Measurements from ENCODE around the gene TMEM182.

- TF ChIP-seq RAD21 (IDR thresholded peaks at IDR 0.05; ENCODE audit: low read length) (no peak), POLR2A (IDR thresholded peaks at IDR 0.05; ENCODE audit: low read depth, low read length) (no peak), MAFK (IDR thresholded peaks at IDR 0.05; ENCODE audit: low read depth, low read length) (no peak), RCOR1 (IDR thresholded peaks at IDR 0.05; ENCODE audit: insufficient replicate concordance, low read length) (no peak)
- TF ChIP-seq, protein P1, sequence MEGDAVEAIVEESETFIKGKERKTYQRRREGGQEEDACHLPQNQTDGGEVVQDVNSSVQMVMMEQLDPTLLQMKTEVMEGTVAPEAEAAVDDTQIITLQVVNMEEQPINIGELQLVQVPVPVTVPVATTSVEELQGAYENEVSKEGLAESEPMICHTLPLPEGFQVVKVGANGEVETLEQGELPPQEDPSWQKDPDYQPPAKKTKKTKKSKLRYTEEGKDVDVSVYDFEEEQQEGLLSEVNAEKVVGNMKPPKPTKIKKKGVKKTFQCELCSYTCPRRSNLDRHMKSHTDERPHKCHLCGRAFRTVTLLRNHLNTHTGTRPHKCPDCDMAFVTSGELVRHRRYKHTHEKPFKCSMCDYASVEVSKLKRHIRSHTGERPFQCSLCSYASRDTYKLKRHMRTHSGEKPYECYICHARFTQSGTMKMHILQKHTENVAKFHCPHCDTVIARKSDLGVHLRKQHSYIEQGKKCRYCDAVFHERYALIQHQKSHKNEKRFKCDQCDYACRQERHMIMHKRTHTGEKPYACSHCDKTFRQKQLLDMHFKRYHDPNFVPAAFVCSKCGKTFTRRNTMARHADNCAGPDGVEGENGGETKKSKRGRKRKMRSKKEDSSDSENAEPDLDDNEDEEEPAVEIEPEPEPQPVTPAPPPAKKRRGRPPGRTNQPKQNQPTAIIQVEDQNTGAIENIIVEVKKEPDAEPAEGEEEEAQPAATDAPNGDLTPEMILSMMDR (conservative IDR thresholded peaks at IDR 0.05; ENCODE audit: low read depth, low read length): no peak
Measured at GRCh38 chr2:102834523-102835273, 72.9 kb downstream of the TMEM182 start.

Measured in IMR-90 (cell line).